ENCODE data around the gene ARSG.

DNA sequence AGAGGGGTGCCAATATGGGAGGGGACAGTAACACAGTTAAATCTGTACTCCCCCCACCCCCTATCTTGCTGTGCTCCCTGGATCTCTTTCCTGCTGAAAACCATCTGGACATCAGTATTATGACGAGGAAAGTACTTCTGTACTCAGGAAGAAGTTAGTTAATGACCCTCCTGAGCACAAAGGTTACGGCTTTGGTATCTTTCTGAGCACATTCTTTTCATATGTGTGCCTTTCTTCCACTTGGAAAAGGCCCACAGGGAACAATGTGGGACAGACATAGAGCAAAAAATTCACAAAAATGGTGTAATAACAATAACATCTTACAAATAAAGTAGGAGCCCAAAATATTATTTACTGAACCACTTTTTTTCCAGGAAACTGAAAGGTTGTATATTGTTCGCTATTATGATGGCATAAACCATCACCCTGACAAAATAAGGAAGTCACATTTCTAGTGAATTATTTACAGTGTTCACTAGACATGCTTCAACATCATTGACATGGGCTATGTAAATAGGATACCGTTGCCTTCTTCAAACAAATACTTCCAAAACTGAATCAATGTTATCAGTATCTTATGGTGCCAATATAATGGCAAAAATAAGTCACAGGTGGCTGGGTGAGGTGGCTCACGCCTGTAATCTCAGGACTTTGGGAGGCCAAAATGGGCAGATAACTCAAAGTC is 160.5 kb downstream of the ARSG start:
- TF ChIP-seq DMAP1 (CRISPR knock-in tag; IDR thresholded peaks at IDR 0.05): no peak
- TF ChIP-seq NFE2 (CRISPR knock-in tag; IDR thresholded peaks at IDR 0.05): no peak
- no peak for TF ChIP-seq MAFK (conservative IDR thresholded peaks at IDR 0.05 in 1 of 2, IDR thresholded peaks at IDR 0.05 in 1 of 2; ENCODE audit: low read length in 2 of 2)
- no peak for TF ChIP-seq SP1 (IDR thresholded peaks at IDR 0.05)
- no peak for TF ChIP-seq SP1 (CRISPR knock-in tag; IDR thresholded peaks at IDR 0.05)
- no peak for TF ChIP-seq ZNF776 (CRISPR knock-in tag; IDR thresholded peaks at IDR 0.05)
- no peak for TF ChIP-seq ZBTB7B (CRISPR knock-in tag; IDR thresholded peaks at IDR 0.05)
- TF ChIP-seq POLR2A (IDR thresholded peaks at IDR 0.05; ENCODE audit: insufficient read depth in 1 of 2, low read depth in 2 of 2, low read length in 2 of 2): no peak
- no peak for TF ChIP-seq CTCF (CRISPR knock-in tag; IDR thresholded peaks at IDR 0.05)
- no peak for TF ChIP-seq POLR2AphosphoS5 (IDR thresholded peaks at IDR 0.05; ENCODE audit: low read depth, low read length)
- no peak for TF ChIP-seq KLF15 (CRISPR knock-in tag; IDR thresholded peaks at IDR 0.05; ENCODE audit: borderline replicate concordance)
- TF ChIP-seq ZFP36 (IDR thresholded peaks at IDR 0.05; ENCODE audit: borderline replicate concordance, low read depth, low read length, partially characterized antibody): no peak
- TF ChIP-seq JUND (CRISPR knock-in tag; IDR thresholded peaks at IDR 0.05): no peak
